Aorta (tissue), 5 donors: ENCODE measurements around the gene TRIM59. TPM values are rescaled to one million over a fixed set of nuclear protein-coding genes. Genes with fewer than 3 reads are reported as not detected.

ENCODE experiments used
- ATAC-seq: fragments of 200-7000 bp; cut with Tn5 transposase; one replicate; pipeline ENCODE4 v1.9.1; 2022; ENCODE audit warnings: moderate library complexity; ENCODE audit not compliant: low FRiP score
- DNase-seq, 2 donors: peaks; one replicate each; pipeline ENCODE4 v3.0.0-alpha.2; 2020
- H3K27ac ChIP-seq, 2 donors: one replicate each; pipeline ENCODE4 v1.5.1; 2013; ENCODE audit warnings: low read length in 2 of 2, mild to moderate bottlenecking in 2 of 2, moderate library complexity in 2 of 2, control low read depth in 1 of 2, inconsistent platforms in 1 of 2, low read depth in 1 of 2
- H3K27me3 ChIP-seq, 2 donors: one replicate each; pipeline ENCODE4 v1.6.1; 2013; ENCODE audit warnings: control low read depth in 1 of 2, low read length in 1 of 2, mild to moderate bottlenecking in 1 of 2, moderate library complexity in 1 of 2; ENCODE audit not compliant: insufficient read depth in 2 of 2, control insufficient read depth in 1 of 2
- H3K36me3 ChIP-seq, 2 donors: one replicate each; pipeline ENCODE4 v1.6.1; 2013; ENCODE audit warnings: control low read depth in 1 of 2, low read length in 1 of 2, mild to moderate bottlenecking in 1 of 2; ENCODE audit not compliant: insufficient read depth in 2 of 2, control insufficient read depth in 1 of 2
- H3K4me1 ChIP-seq, 2 donors: one replicate each; pipeline ENCODE4 v1.6.1; 2013; ENCODE audit warnings: low read length in 2 of 2, control low read depth in 1 of 2, mild to moderate bottlenecking in 1 of 2, moderate library complexity in 1 of 2; ENCODE audit not compliant: insufficient read depth in 2 of 2, control insufficient read depth in 1 of 2
- H3K4me3 ChIP-seq, 2 donors: one replicate each; pipeline ENCODE4 v1.5.1; 2013; ENCODE audit warnings: low read length in 2 of 2, control low read depth in 1 of 2, mild to moderate bottlenecking in 1 of 2
- H3K9me3 ChIP-seq: one replicate; pipeline ENCODE4 v1.6.1; 2013; ENCODE audit warnings: mild to moderate bottlenecking, low read length; ENCODE audit not compliant: control insufficient read depth
- WGBS, 2 donors: extraction: QIAGEN DNeasy Blood & Tissue Kit; methylation state at CpG; one replicate each; pipeline ENCODE4 v1.1.7; 2013; 5-methylcytosine and 5-hydroxymethylcytosine counted together
- intact Hi-C, 2 donors: fragments of 100-400 bp; cut with DNase I; formaldehyde crosslinking; loops; one replicate each; pipeline versions ENCODE4 v1.14.2 to v1.15.0; 2022
- polyA plus RNA-seq, 2 donors: library from polyadenylated mRNA; stranded (reverse); fragments of 200-250 nt; gene quantifications; one replicate each; pipeline ENCODE4 v1.2.3, GENCODE V29; 2013
- total RNA-seq, 2 donors: library from RNA; stranded (reverse); fragmentation: NEBNext Ultra II Directional; extraction: Animal tissue kit (Norgen Biotek cat#: 25700); gene quantifications; one replicate each; pipeline ENCODE4 v1.2.1, GENCODE V29; 2021
- donor health status: healthy with polysubstance abuse.
- donor health status: Bipolar disorder and iron deficiency.
- donor health status: DM: no; HTN: no; CAD: no.
- donor health status: DM: no; HTN: no; CAD: no.
- donor health status: DM: yes; HTN: yes; CAD: no.

Gene TRIM59
- total and polyA plus RNA-seq, 4 donors = 2.5 to 6.9 (median 3.4) TPM

DNA sequence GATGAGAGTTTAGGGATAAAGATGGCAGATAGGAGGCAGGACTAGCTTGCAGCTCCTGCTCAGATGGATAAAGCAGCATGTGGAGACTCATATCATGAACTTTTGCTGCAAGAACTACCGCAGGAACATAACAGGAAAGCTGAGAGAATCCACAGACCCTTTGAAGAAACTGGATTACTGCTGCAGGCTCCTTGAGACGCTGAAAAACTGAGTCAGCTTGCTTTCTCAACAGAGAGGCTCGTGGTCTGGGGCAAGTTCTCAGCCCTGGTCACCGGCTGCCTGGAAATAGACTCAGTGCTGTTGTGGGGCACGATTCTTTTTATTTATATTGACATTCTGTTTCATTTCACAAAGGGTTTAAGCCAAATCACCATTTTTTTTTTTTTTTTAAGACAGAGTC, 28.8 kb upstream of the TRIM59 start:
- 80 to 89% methylated on average over 5 of the region's 5 CpGs for WGBS, 2 donors
- intact Hi-C loops = no loop called here
- no peak for ATAC-seq

DNA sequence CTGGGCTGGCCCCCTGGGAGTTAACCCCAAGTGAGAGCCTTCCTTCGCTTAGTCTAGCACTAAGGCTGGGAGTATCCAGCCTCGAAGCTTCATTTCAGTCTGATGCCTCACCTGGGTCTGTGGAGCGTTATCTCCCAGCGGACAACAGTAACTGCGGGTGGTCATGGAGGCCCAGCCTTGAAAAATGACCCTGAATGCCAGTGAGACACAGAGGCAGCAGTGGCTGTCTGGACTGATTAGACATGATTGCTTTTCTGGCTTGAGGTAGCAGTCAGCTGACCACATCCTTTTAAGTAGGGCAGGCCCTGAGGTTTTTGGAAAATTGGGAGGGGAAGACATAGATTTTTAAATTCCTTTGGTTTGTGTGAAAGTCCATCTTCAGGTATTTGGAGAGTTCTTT, 28.2 kb upstream of the TRIM59 start:
- no peak for DNase-seq
- H3K27ac ChIP-seq = no peak overlapping the region
- no peaks in the 10 kb centered on the region for H3K36me3 ChIP-seq
- no peaks in the 10 kb centered on the region for H3K27me3 ChIP-seq
- intact Hi-C loops = no loop called here
- WGBS, 2 donors = 79 to 86% methylated on average over 5 of the region's 5 CpGs
- H3K4me1 ChIP-seq = no peaks in the 10 kb centered on the region
- ATAC-seq = no peak
- H3K4me3 ChIP-seq = no peak overlapping the region
- H3K9me3 ChIP-seq = no peaks in the 10 kb centered on the region

More for the DNA sequence above, 28.8 kb upstream of the TRIM59 start:
- Histone ChIP-seq H3K27ac (no peak overlapping the region), H3K36me3 (no peaks in the 10 kb centered on the region), H3K27me3 (no peaks in the 10 kb centered on the region), H3K4me1 (no peaks in the 10 kb centered on the region), H3K4me3 (no peak overlapping the region), H3K9me3 (no peaks in the 10 kb centered on the region)
- no peak for DNase-seq

DNA sequence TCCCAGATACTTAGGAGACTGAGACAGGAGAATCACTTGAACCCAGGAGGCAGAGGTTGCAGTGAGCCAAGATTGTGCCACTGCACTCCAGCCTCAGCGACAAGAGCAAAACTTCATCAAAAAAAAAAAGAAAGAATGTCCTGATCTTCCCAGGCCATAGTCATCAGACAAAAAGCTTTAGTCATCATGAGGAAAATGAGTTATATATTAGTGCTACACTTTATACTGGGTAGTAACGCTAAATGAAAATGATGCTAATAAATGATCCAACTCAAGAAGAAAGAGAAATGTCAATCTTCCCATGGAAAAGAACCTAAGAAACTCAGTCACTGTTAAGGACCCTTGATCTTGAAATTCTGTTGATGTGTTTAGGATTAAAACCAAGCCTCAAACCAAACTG, 26.3 kb upstream of the TRIM59 start:
- 87 to 98% methylated on average over 2 of the region's 2 CpGs for WGBS, 2 donors
- ATAC-seq = no peak
- no peak for DNase-seq
- Histone ChIP-seq H3K4me1 (no peaks in the 10 kb centered on the region), H3K27me3 (peaks cover 0 to 3% of the 10 kb centered on the region in 2 donors), H3K36me3 (no peaks in the 10 kb centered on the region), H3K9me3 (peaks cover 3% of the 10 kb centered on the region), H3K27ac (no peak overlapping the region), H3K4me3 (no peak overlapping the region)
- intact Hi-C loops = no loop called here

DNA sequence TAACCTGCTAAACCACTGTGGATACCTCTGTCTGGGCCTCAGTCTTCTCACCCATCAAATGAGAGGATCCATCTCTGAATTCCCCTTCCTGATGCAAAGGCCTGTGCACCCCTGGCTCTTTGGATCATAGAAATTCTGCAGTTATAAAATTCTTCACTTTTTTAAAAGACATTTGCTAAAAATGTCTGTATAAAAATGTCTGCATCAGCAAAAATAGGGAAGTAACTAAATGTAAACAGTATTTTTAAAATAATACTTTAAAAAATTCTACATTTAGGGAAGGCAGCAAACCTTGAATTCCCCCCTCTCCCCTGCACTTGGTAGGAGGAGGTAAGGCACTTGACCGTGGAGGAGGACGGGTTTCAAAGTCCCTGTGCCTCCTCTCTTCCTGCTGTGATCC, 25.6 kb upstream of the TRIM59 start:
- 85 to 90% methylated on average over 2 of the region's 2 CpGs for WGBS, 2 donors
- Histone ChIP-seq H3K27me3 (peaks cover 0 to 3% of the 10 kb centered on the region in 2 donors), H3K9me3 (peaks cover 4% of the 10 kb centered on the region), H3K27ac (no peak overlapping the region), H3K4me3 (no peak overlapping the region), H3K4me1 (no peaks in the 10 kb centered on the region), H3K36me3 (no peaks in the 10 kb centered on the region)
- intact Hi-C loops = no loop called here
- DNase-seq (no peak), ATAC-seq (no peak)

DNA sequence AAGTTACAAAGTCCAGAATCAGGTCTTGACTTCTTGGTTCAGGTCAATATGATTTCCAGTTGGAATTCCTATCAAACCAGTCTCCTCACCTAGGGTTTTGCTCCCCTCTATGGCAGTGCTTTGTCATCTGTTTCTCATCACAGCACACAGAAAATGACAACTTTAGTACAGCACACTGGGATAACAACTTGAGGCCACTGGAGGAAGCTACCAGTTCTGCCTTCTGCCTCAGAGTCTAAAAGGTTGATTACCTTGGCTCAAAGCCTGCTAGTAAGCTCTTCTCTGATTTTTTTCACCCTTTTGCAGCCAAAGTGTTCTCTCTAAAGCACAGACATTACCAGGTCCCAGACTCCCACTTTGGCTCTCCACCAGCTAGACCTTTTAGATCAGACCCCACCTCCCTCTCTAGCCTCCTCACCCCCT, 24.8 kb upstream of the TRIM59 start:
- H3K36me3 ChIP-seq = no peaks in the 10 kb centered on the region
- peaks cover 4% of the 10 kb centered on the region for H3K9me3 ChIP-seq
- intact Hi-C loops = no loop called here
- no peak overlapping the region for H3K4me3 ChIP-seq
- peaks cover 0 to 3% of the 10 kb centered on the region in 2 donors for H3K27me3 ChIP-seq
- ATAC-seq (no peak), DNase-seq (no peak)
- no peak overlapping the region for H3K27ac ChIP-seq
- H3K4me1 ChIP-seq = no peaks in the 10 kb centered on the region

DNA sequence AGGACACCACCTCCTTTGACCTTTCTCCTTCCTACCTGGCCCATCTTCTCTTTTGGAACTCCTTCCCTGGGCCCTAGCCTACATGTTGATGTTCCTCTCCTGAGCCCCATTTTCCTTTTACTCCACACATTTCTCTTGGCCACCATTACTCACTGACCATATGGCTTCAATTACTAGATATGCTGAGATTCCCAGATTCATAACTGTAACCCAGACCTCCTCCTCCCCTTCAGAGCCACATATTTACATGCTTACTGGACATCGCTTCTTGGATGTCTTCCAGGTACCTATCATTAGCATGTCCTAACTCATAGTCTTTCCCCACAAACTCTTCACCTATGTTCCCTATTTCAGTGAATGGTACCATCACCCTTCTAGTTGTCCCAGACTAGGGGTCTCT, 24.4 kb upstream of the TRIM59 start:
- no peaks in the 10 kb centered on the region for H3K4me1 ChIP-seq
- intact Hi-C loops = no loop called here

DNA sequence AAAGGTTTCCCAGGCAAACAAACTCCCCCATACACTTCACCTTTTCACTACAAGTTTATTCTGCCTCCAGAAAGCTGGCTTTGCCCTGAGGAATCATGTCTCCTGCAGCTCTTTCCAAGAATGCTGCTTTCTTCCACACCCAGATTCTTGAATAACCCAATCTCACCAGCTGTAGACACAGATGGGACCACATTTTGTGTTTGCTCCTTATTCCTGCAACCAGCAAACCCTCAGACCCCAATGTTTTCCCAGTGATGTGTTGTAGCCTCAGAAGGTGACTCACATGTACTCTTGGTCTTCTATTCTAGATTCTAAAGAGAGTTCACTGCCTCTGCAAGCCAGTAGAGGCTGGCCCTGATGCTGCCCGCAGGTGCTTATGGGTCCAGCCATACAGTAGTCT, 23.6 kb upstream of the TRIM59 start:
- ATAC-seq = no peak
- Histone ChIP-seq H3K4me3 (no peak overlapping the region), H3K27ac (no peak overlapping the region), H3K9me3 (peaks cover 4% of the 10 kb centered on the region), H3K27me3 (peaks cover 0 to 3% of the 10 kb centered on the region in 2 donors), H3K36me3 (no peaks in the 10 kb centered on the region), H3K4me1 (no peaks in the 10 kb centered on the region)
- intact Hi-C loops = no loop called here
- DNase-seq = no peak
- 36 to 42% methylated on average over 1 of the region's 1 CpG for WGBS, 2 donors

More for the DNA sequence above, 24.4 kb upstream of the TRIM59 start:
- H3K9me3 ChIP-seq = peaks cover 4% of the 10 kb centered on the region
- H3K4me3 ChIP-seq = no peak overlapping the region
- WGBS, 2 donors = 60 to 64% methylated on average over 1 of the region's 1 CpG
- H3K27me3 ChIP-seq = peaks cover 0 to 3% of the 10 kb centered on the region in 2 donors
- ATAC-seq = no peak
- no peaks in the 10 kb centered on the region for H3K36me3 ChIP-seq
- no peak overlapping the region for H3K27ac ChIP-seq
- DNase-seq = no peak

DNA sequence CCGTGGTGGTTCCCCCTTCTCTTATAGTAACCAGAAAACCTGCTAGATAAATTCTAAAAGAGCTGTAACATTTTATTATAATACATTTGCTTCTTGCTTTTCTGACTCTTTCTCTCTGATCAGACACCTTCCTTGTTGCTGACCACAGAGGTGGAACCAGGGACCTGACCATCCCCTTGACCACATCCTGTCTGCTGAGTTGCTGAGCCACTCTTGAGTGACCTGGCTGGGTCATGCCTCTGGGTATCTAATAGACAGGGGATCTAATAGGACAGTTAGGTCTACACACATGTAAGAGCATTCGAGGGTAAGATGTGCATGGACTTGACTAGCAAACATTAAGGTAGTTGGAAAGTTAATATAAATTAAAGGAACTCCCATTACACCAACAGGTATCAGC, 22.8 kb upstream of the TRIM59 start:
- Histone ChIP-seq H3K9me3 (peaks cover 4% of the 10 kb centered on the region), H3K27ac (no peak overlapping the region), H3K27me3 (peaks cover 0 to 3% of the 10 kb centered on the region in 2 donors), H3K36me3 (no peaks in the 10 kb centered on the region), H3K4me3 (no peak overlapping the region), H3K4me1 (no peaks in the 10 kb centered on the region)
- no peak for ATAC-seq
- no peak for DNase-seq
- WGBS, 2 donors = 51 to 68% methylated on average over 2 of the region's 2 CpGs
- intact Hi-C loops = no loop called here

DNA sequence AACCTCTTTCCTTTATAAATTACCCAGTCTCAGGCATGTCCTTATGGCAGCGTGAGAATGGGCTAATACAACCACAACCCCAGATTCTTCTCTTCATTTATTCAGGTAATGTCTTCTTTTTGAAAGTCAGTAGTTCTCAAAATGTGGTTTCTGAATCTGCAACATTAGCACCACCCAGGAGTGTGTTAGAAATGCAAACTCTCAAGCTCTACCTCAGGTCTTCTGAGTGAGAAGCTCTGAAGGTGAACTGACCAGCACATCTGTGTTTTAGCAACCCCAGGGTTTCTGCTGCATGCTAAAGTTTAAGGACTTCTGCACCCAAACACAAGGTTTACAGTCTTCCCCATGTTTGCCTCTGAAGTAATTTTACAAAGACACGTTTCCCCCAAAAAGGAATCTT, 22.3 kb upstream of the TRIM59 start:
- intact Hi-C loops = no loop called here
- Histone ChIP-seq H3K4me3 (no peak overlapping the region), H3K27me3 (peaks cover 0 to 3% of the 10 kb centered on the region in 2 donors), H3K36me3 (no peaks in the 10 kb centered on the region), H3K27ac (no peak overlapping the region), H3K4me1 (no peaks in the 10 kb centered on the region), H3K9me3 (peaks cover 4% of the 10 kb centered on the region)
- ATAC-seq (no peak), DNase-seq (no peak)
- 72 to 74% methylated on average over 2 of the region's 2 CpGs for WGBS, 2 donors
